Mononuclear cell (primary cell): ENCODE measurements around the gene EIPR1. TPM values are rescaled to one million over a fixed set of nuclear protein-coding genes. Genes with fewer than 3 reads are reported as not detected.
"Not testable (repeated sequence)": the region's sequence is repeated elsewhere in the genome, so short reads cannot be mapped to it uniquely, and the experiment has no call there.

ENCODE experiments used
- H3K27me3 ChIP-seq: 2 replicates; pipeline ENCODE4 v1.6.0; 2011; ENCODE audit warnings: low read length, control low read depth; ENCODE audit not compliant: insufficient read depth
- H3K4me1 ChIP-seq: 2 replicates; pipeline ENCODE4 v1.5.1; 2011; ENCODE audit warnings: mild to moderate bottlenecking, low read length, control low read depth; ENCODE audit not compliant: insufficient read depth
- H3K4me3 ChIP-seq: 2 replicates; pipeline ENCODE4 v1.5.1; 2011; ENCODE audit warnings: mild to moderate bottlenecking, low read length, moderate library complexity
- H3K9me3 ChIP-seq: 2 replicates; pipeline ENCODE4 v1.5.1; 2011; ENCODE audit warnings: low read depth, mild to moderate bottlenecking, control low read depth, low read length
- total RNA-seq: library from RNA; depleted of rRNA; stranded (reverse); fragments of >200 nt; gene quantifications from one replicate; pipeline ENCODE4 v1.2.3, GENCODE V29; 2012

The EIPR1 gene
- total RNA-seq, 1 donor: 10.0 TPM

GRCh38 chr2:3201281-3201680 is 176.3 kb downstream of the EIPR1 start:
- peaks cover 3% of the 10 kb centered on the region for H3K4me1 ChIP-seq
- no peaks in the 10 kb centered on the region for H3K27me3 ChIP-seq
- no peak overlapping the region for H3K4me3 ChIP-seq
- no peaks in the 10 kb centered on the region for H3K9me3 ChIP-seq

DNA sequence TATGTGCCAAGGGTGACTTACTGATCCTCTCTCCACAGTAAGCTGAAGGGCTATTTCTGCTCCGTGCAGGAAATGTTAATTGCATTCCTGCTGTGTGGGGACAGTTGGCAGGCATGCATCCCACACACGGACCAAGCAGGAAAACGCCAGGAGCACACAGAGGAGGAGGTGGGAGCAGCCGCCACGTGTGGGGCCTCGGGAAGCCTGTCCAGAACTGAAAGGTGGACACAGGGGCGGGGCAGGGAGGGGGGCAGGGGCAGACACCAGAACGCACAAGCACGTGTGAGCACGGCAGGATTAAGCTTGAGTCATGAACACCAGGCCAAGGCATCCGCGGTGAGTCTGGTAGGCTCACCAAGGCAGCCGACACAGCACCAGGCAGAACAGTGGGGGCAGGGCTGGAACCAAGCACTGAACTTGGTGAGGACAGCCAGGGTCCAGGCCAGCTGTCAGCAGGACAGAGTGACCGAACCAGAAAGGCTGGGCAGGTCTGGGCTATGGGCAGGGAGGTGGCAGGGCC is 177.1 kb downstream of the EIPR1 start:
- Histone ChIP-seq H3K4me1 (peaks cover 11% of the 10 kb centered on the region), H3K27me3 (no peaks in the 10 kb centered on the region), H3K9me3 (no peaks in the 10 kb centered on the region), H3K4me3 (no peak overlapping the region)

DNA sequence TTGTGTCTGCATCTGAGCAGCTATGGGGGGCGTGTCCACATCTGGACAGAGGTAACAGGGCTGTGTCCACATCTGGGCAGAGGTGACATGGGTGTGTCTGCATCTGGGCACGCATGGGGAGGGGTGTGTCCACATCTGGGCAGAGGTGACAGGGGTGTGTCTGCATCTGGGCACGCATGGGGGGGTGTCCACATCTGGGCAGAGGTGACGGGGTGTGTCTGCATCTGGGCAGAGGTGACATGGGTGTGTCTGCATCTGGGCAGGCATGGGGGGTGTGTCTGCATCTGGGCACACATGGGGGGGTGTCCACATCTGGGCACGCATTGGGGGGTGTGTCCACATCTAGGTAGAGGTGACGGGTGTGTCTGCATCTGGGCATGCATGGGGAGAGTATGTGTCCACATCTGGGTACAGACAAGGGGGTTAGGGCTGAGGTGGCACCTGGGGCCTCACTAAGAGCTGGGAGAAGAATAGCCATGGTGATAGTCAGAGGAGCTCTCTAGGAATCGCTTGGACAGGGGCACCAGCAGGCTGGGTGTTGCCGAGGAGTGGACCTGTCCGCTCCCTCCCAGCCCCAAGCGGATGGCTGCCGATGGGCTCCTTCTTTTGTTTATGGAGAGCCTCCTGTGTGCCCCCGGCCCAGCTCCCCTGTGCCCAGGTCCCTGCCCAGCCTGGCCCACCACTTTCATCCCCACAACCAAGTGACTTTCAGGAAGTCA is 177.8 kb downstream of the EIPR1 start:
- H3K4me3 ChIP-seq: no peak overlapping the region
- H3K27me3 ChIP-seq: no peaks in the 10 kb centered on the region
- H3K9me3 ChIP-seq: no peaks in the 10 kb centered on the region
- peaks cover 17% of the 10 kb centered on the region for H3K4me1 ChIP-seq

DNA sequence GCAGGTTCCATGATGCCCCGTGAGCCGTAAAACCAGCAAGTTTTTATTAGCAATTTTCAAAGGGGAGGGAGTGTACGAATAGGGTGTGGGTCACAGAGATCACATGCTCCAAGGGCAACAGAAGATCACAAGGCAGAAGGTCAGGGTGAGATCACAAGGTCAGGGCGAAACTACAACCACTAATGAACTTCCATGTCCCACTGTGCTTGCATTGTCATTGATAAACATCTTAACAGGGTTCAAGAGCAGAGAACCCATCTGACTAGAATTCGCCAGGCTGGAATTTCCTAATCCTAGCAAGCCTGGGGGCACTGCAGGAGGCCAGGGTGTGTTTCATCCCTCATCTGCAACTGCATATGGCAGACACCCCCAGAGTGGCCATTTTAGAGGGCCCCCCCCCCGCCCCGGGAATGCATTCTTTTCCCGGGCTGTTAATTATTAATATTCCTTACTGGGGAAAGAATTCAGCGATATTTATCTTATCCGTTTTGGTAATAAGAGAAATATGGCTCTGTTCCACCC is 178.9 kb downstream of the EIPR1 start:
- peaks cover 17% of the 10 kb centered on the region for H3K4me1 ChIP-seq
- not testable (repeated sequence) for H3K4me3 ChIP-seq, H3K9me3 ChIP-seq, H3K27me3 ChIP-seq

GRCh38 chr2:3198119-3198518 is 179.5 kb downstream of the EIPR1 start:
- Histone ChIP-seq H3K4me3 (no peak overlapping the region), H3K27me3 (no peaks in the 10 kb centered on the region), H3K9me3 (no peaks in the 10 kb centered on the region), H3K4me1 (peaks cover 17% of the 10 kb centered on the region)

GRCh38 chr2:3197308-3197707 is 180.3 kb downstream of the EIPR1 start:
- Histone ChIP-seq H3K4me1 (peaks cover 17% of the 10 kb centered on the region), H3K27me3 (no peaks in the 10 kb centered on the region), H3K9me3 (no peaks in the 10 kb centered on the region), H3K4me3 (no peak overlapping the region)

DNA sequence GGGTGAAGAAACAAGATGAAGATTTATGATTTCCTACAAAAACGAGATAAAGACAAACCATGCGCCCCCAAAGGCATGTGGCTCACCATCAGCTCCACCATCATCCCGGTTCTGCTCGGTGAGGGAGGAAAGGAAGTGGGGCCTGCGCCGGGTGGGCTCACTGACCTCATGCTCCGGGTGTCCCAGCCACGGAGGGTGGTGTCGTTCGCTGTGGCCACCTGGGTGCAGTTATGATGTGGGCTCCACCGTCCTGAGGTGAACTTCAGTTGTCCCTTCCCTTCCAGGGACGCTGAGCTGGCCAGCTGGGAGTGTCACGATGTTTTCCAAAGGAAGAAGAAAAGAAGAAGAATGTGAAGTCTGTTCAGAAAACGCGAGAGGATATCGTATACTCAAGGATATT is 180.9 kb downstream of the EIPR1 start:
- no peaks in the 10 kb centered on the region for H3K9me3 ChIP-seq
- H3K4me1 ChIP-seq: peaks cover 17% of the 10 kb centered on the region
- no peaks in the 10 kb centered on the region for H3K27me3 ChIP-seq
- H3K4me3 ChIP-seq: no peak overlapping the region

GRCh38 chr2:3195641-3196476 is 181.8 kb downstream of the EIPR1 start:
- no peak overlapping the region for H3K4me3 ChIP-seq

DNA sequence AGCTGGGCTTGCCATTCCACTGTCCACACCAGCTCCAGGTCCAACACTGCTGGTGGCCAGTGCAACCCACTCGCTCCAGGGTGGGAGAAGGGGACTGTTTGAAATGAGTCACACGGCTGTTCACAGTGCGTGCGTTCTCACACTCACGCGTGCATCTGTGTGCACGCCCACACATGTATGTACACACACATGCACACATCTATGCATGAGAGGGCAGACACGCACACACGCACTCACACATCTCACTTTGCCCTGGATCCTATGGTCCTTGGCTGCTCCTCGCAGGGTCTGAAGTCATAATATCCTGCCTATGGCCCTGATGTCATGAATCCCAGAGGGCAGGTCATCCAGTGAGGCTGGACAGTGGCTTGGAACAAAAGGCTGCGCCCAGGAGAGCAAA is 182.8 kb downstream of the EIPR1 start:
- Histone ChIP-seq H3K9me3 (no peaks in the 10 kb centered on the region), H3K4me1 (peaks cover 17% of the 10 kb centered on the region)

More at GRCh38 chr2:3195641-3196476, 181.8 kb downstream of the EIPR1 start:
- H3K4me1 ChIP-seq: peaks cover 17% of the 10 kb centered on the region
- H3K27me3 ChIP-seq: no peaks in the 10 kb centered on the region
- H3K9me3 ChIP-seq: no peaks in the 10 kb centered on the region

GRCh38 chr2:3193443-3194330 is 183.9 kb downstream of the EIPR1 start:
- no peak overlapping the region for H3K4me3 ChIP-seq
- H3K27me3 ChIP-seq: no peaks in the 10 kb centered on the region
- peaks cover 17% of the 10 kb centered on the region for H3K4me1 ChIP-seq
- no peaks in the 10 kb centered on the region for H3K9me3 ChIP-seq

More for the DNA sequence above, 182.8 kb downstream of the EIPR1 start:
- H3K4me3 ChIP-seq: no peak overlapping the region
- H3K27me3 ChIP-seq: no peaks in the 10 kb centered on the region

GRCh38 chr2:3192920-3193319 is 184.7 kb downstream of the EIPR1 start:
- peaks cover 17% of the 10 kb centered on the region for H3K4me1 ChIP-seq
- no peaks in the 10 kb centered on the region for H3K9me3 ChIP-seq
- no peaks in the 10 kb centered on the region for H3K27me3 ChIP-seq
- H3K4me3 ChIP-seq: no peak overlapping the region

GRCh38 chr2:3192281-3192818 is 185.3 kb downstream of the EIPR1 start:
- Histone ChIP-seq H3K4me3 (no peak overlapping the region), H3K27me3 (no peaks in the 10 kb centered on the region), H3K9me3 (no peaks in the 10 kb centered on the region), H3K4me1 (peaks cover 17% of the 10 kb centered on the region)

- peaks cover under 1% of the 10 kb centered on the region for H3K4me1 ChIP-seq
Observed at GRCh38 chr2:3189961-3190360, 187.7 kb downstream of the EIPR1 start.

GRCh38 chr2:3189076-3189591 is 188.5 kb downstream of the EIPR1 start:
- no peaks in the 10 kb centered on the region for H3K27me3 ChIP-seq
- H3K4me1 ChIP-seq: no peaks in the 10 kb centered on the region
- H3K4me3 ChIP-seq: no peak overlapping the region
- H3K9me3 ChIP-seq: no peaks in the 10 kb centered on the region

More at GRCh38 chr2:3189961-3190360, 187.7 kb downstream of the EIPR1 start:
- Histone ChIP-seq H3K4me3 (no peak overlapping the region), H3K27me3 (no peaks in the 10 kb centered on the region), H3K9me3 (no peaks in the 10 kb centered on the region)
